Tibial nerve (tissue), 4 donors: Measurements from ENCODE around the gene CORIN.

Source experiments
- CTCF ChIP-seq, 5 experiments: fragments of 200-600 bp in 3 of 5; fragments of 450-650 bp in 2 of 5; sonication (generic) in 3 of 5; IDR thresholded peaks; one replicate each; pipeline ENCODE4 v1.5.1; 2016 to 2019; ENCODE audit warnings: antibody characterized with exemption in 5 of 5, mild to moderate bottlenecking in 3 of 5, moderate library complexity in 2 of 5
- EP300 ChIP-seq, 2 donors: sonication (generic); formaldehyde crosslinking; IDR thresholded peaks; one replicate each; pipeline ENCODE4 v1.6.1; 2017; ENCODE audit warnings: antibody characterized with exemption in 2 of 2, mild to moderate bottlenecking in 1 of 2

GRCh38 chr4:47550899-47551548 is 286.8 kb downstream of the CORIN start:
- no peak for TF ChIP-seq EP300 (IDR thresholded peaks at IDR 0.05)
- TF ChIP-seq CTCF (IDR thresholded peaks at IDR 0.05), result no peak
